ENCODE measurements around the gene LMNTD1. TPM values are rescaled to one million over a fixed set of nuclear protein-coding genes. Genes with fewer than 3 reads are reported as not detected.

Gene LMNTD1
- total RNA-seq, 2 donors from 2014 or later, result 36.9 to 54.7 TPM

GRCh38 chr12:25496098-25496587 is 56.9 kb downstream of the LMNTD1 start:
- no peak for DNase-seq
- H3K4me3 Mint-ChIP-seq, result no peak overlapping the region
- no peak overlapping the region for H3K27ac ChIP-seq (ENCODE audit: low read depth, low read length)
- H3K36me3 Mint-ChIP-seq (ENCODE audit: low read depth), result peaks cover 72% of the 10 kb centered on the region
- 71 to 78% methylated on average over 4 to 5 of the region's 5 CpGs for WGBS, 2 experiments (ENCODE audit: insufficient coverage in 1 of 2, insufficient read length in 1 of 2)
- peaks cover 74% of the 10 kb centered on the region for H3K9me3 ChIP-seq (ENCODE audit: control insufficient read depth, low read length)
- no peaks in the 10 kb centered on the region for H3K27me3 ChIP-seq (ENCODE audit: control insufficient read depth, insufficient read depth, low read length, poor library complexity, severe bottlenecking)
- no peaks in the 10 kb centered on the region for H3K4me1 ChIP-seq (ENCODE audit: control insufficient read depth, insufficient read depth, low read length)
- peaks cover 55% of the 10 kb centered on the region for H3K9me3 Mint-ChIP-seq
- TF ChIP-seq CTCF (conservative IDR thresholded peaks at IDR 0.05), result no peak
- no peak overlapping the region for H3K27ac Mint-ChIP-seq
- no peak overlapping the region for H3K9ac ChIP-seq (ENCODE audit: extremely low read depth, low read length, poor library complexity, severe bottlenecking)
- no peaks in the 10 kb centered on the region for H3K27me3 Mint-ChIP-seq (ENCODE audit: insufficient read depth)
- peaks cover 77% of the 10 kb centered on the region for H3K36me3 ChIP-seq (ENCODE audit: control insufficient read depth, insufficient read depth, low read length)
- H3K4me3 ChIP-seq (ENCODE audit: low read length), result peak overlapping the region; percentile 33
- peaks cover 34% of the 10 kb centered on the region for H3K4me1 Mint-ChIP-seq

- H3K9me3 ChIP-seq (ENCODE audit: control insufficient read depth, low read length), result peaks cover 80% of the 10 kb centered on the region
- no peak for TF ChIP-seq CTCF (conservative IDR thresholded peaks at IDR 0.05)
- H3K27me3 ChIP-seq (ENCODE audit: control insufficient read depth, insufficient read depth, low read length, poor library complexity, severe bottlenecking), result no peaks in the 10 kb centered on the region
- H3K4me3 ChIP-seq (ENCODE audit: low read length), result peak overlapping the region; percentile 33
- DNase-seq, result peak; percentile 58
- peaks cover 2% of the 10 kb centered on the region for H3K4me1 ChIP-seq (ENCODE audit: control insufficient read depth, insufficient read depth, low read length)
- H3K4me3 Mint-ChIP-seq, result no peak overlapping the region
- H3K36me3 Mint-ChIP-seq (ENCODE audit: low read depth), result peaks cover 75% of the 10 kb centered on the region
- no peak overlapping the region for H3K27ac Mint-ChIP-seq
- no peak overlapping the region for H3K9ac ChIP-seq (ENCODE audit: extremely low read depth, low read length, poor library complexity, severe bottlenecking)
- 63 to 90% methylated on average over 1 of the region's 1 CpG for WGBS, 2 experiments (ENCODE audit: insufficient coverage in 1 of 2, insufficient read length in 1 of 2)
- H3K9me3 Mint-ChIP-seq, result peaks cover 61% of the 10 kb centered on the region
- H3K36me3 ChIP-seq (ENCODE audit: control insufficient read depth, insufficient read depth, low read length), result peaks cover 77% of the 10 kb centered on the region
- no peaks in the 10 kb centered on the region for H3K27me3 Mint-ChIP-seq (ENCODE audit: insufficient read depth)
- H3K4me1 Mint-ChIP-seq, result peaks cover 40% of the 10 kb centered on the region
- no peak overlapping the region for H3K27ac ChIP-seq (ENCODE audit: low read depth, low read length)
These were observed 57.6 kb downstream of the LMNTD1 start for GRCh38 chr12:25495331-25496097.

GRCh38 chr12:25494926-25495325 is 58.2 kb downstream of the LMNTD1 start:
- peaks cover 67% of the 10 kb centered on the region for H3K9me3 Mint-ChIP-seq
- peaks cover 3% of the 10 kb centered on the region for H3K4me1 ChIP-seq (ENCODE audit: control insufficient read depth, insufficient read depth, low read length)
- no peaks in the 10 kb centered on the region for H3K27me3 Mint-ChIP-seq (ENCODE audit: insufficient read depth)
- peaks cover 77% of the 10 kb centered on the region for H3K36me3 ChIP-seq (ENCODE audit: control insufficient read depth, insufficient read depth, low read length)
- H3K27ac Mint-ChIP-seq, result no peak overlapping the region
- no peaks in the 10 kb centered on the region for H3K27me3 ChIP-seq (ENCODE audit: control insufficient read depth, insufficient read depth, low read length, poor library complexity, severe bottlenecking)
- H3K36me3 Mint-ChIP-seq (ENCODE audit: low read depth), result peaks cover 77% of the 10 kb centered on the region
- no peak overlapping the region for H3K27ac ChIP-seq (ENCODE audit: low read depth, low read length)
- no peak overlapping the region for H3K9ac ChIP-seq (ENCODE audit: extremely low read depth, low read length, poor library complexity, severe bottlenecking)
- H3K9me3 ChIP-seq (ENCODE audit: control insufficient read depth, low read length), result peaks cover 86% of the 10 kb centered on the region
- WGBS, 2 experiments (ENCODE audit: insufficient coverage in 1 of 2, insufficient read length in 1 of 2), result 80 to 100% methylated on average over 1 of the region's 2 CpGs
- H3K4me3 Mint-ChIP-seq, result no peak overlapping the region
- no peak for TF ChIP-seq CTCF (conservative IDR thresholded peaks at IDR 0.05)
- H3K4me3 ChIP-seq (ENCODE audit: low read length), result peak overlapping the region; percentile 1
- no peak for DNase-seq
- peaks cover 44% of the 10 kb centered on the region for H3K4me1 Mint-ChIP-seq
